H1 (cell line): ENCODE measurements around the gene MTR. TPM values are rescaled to one million over a fixed set of nuclear protein-coding genes. Genes with fewer than 3 reads are reported as not detected.

Experiments
- CTCF ChIA-PET: fragments of 300-600 bp; sonication (Branson Sonifier 250); formaldehyde crosslinking; loops from one replicate; lab custom pipeline; 2021; ENCODE audit not compliant: partially characterized antibody; lab: Charles Lee
- POLR2A ChIA-PET: fragments of 300-600 bp; sonication (Branson Sonifier 250); formaldehyde crosslinking; loops from one replicate; lab custom pipeline; 2021; ENCODE audit warnings: inconsistent platforms; ENCODE audit not compliant: partially characterized antibody; lab: Charles Lee
- DNase-seq, 2 experiments: peaks; one replicate each; pipeline versions ENCODE4 v3.0.0 to v3.0.0-alpha.2; 2010 to 2022; ENCODE audit warnings: low spot score in 2 of 2, low read depth in 1 of 2, mixed read lengths in 1 of 2
- FAIRE-seq: peaks from 2 replicates; lab custom pipeline; 2011; peaks lifted over from hg19 to GRCh38; lab: Jason Lieb, UNC
- H2AFZ ChIP-seq: 2 replicates; pipeline ENCODE4 v1.8.1; 2012; ENCODE audit warnings: low read length, inconsistent platforms
- H2AK5ac ChIP-seq: 2 replicates; pipeline ENCODE4 v1.6.1; 2013; ENCODE audit warnings: low read depth, low read length
- H2BK120ac ChIP-seq: replicated peaks from 2 replicates; pipeline ENCODE3; 2013; ENCODE audit warnings: low read depth, low read length, inconsistent platforms
- H2BK12ac ChIP-seq: 2 replicates; pipeline ENCODE4 v1.6.1; 2013; ENCODE audit warnings: low read depth, low read length
- H2BK15ac ChIP-seq: 2 replicates; pipeline ENCODE4 v1.6.1; 2013; ENCODE audit warnings: low read length
- H2BK20ac ChIP-seq: 2 replicates; pipeline ENCODE4 v1.6.1; 2013; ENCODE audit warnings: low read length
- H2BK5ac ChIP-seq: 2 replicates; pipeline ENCODE4 v1.6.1; 2013; ENCODE audit warnings: low read depth, low read length
- H3K14ac ChIP-seq: 2 replicates; pipeline ENCODE4 v1.6.1; 2013; ENCODE audit warnings: inconsistent platforms; ENCODE audit not compliant: insufficient read length
- H3K18ac ChIP-seq: 2 replicates; pipeline ENCODE4 v1.6.1; 2013; ENCODE audit warnings: low read length; ENCODE audit errors: extremely low read depth
- H3K23ac ChIP-seq: 2 replicates; pipeline ENCODE4 v1.6.1; 2013; ENCODE audit warnings: inconsistent platforms; ENCODE audit not compliant: insufficient read length
- H3K23me2 ChIP-seq: 2 replicates; pipeline ENCODE4 v1.6.1; 2013; ENCODE audit warnings: low read depth, low read length
- H3K27ac ChIP-seq: 2 replicates; pipeline ENCODE4 v1.6.1; 2011; ENCODE audit warnings: low read depth, low read length, inconsistent platforms
- H3K27me3 ChIP-seq, 4 experiments: replicated peaks in 1 of 4; 1 replicate in 1 of 4; 2 replicates in 3 of 4; pipeline versions ENCODE4 v1.6.1 to v1.8.1; 2011 to 2013; ENCODE audit warnings: low read length in 3 of 4, mild to moderate bottlenecking in 3 of 4, inconsistent platforms in 2 of 4, mixed read lengths in 2 of 4, moderate library complexity in 1 of 4; ENCODE audit not compliant: control insufficient read depth in 3 of 4, insufficient read depth in 3 of 4; ENCODE audit errors: extremely low read depth in 1 of 4
- H3K36me3 ChIP-seq, 4 experiments: 2 replicates each; pipeline versions ENCODE4 v1.6.1 to v1.8.1; 2011 to 2013; ENCODE audit warnings: mild to moderate bottlenecking in 4 of 4, low read length in 3 of 4, moderate library complexity in 2 of 4, control low read depth in 1 of 4, inconsistent platforms in 1 of 4; ENCODE audit not compliant: insufficient read depth in 4 of 4, control insufficient read depth in 2 of 4
- H3K4ac ChIP-seq: replicated peaks from 2 replicates; pipeline ENCODE3; 2013; ENCODE audit warnings: low read length, low read depth, mixed read lengths, inconsistent platforms; ENCODE audit not compliant: insufficient read length
- H3K4me1 ChIP-seq, 4 experiments: replicated peaks in 1 of 4; 1 replicate in 1 of 4; 2 replicates in 3 of 4; pipeline versions ENCODE4 v1.6.1 to v1.8.1; 2011 to 2013; ENCODE audit warnings: low read length in 3 of 4, inconsistent platforms in 2 of 4, mixed read lengths in 1 of 4; ENCODE audit not compliant: insufficient read depth in 4 of 4, control insufficient read depth in 3 of 4
- H3K4me2 ChIP-seq, 2 experiments: 2 replicates each; pipeline versions ENCODE4 v1.6.1 to v1.8.1; 2011 to 2013; ENCODE audit warnings: low read depth in 2 of 2, low read length in 2 of 2, control low read depth in 1 of 2, inconsistent platforms in 1 of 2, mild to moderate bottlenecking in 1 of 2; ENCODE audit not compliant: insufficient read depth in 1 of 2
- H3K4me3 ChIP-seq, 4 experiments: fragments of 200-600, 300-600 bp in 1 of 4; sonication (generic), shearing (Covaris generic), sonication (Bioruptor Twin) in 1 of 4; 2 replicates each; pipeline versions ENCODE4 v1.5.1 to v1.8.1; 2011 to 2016; ENCODE audit warnings: low read length in 4 of 4, low read depth in 3 of 4, control low read depth in 2 of 4, inconsistent platforms in 2 of 4, mild to moderate bottlenecking in 2 of 4, mixed read lengths in 1 of 4, moderate library complexity in 1 of 4; ENCODE audit not compliant: insufficient read depth in 2 of 4; ENCODE audit errors: extremely low read depth in 1 of 4
- H3K56ac ChIP-seq: replicated peaks from 2 replicates; pipeline ENCODE3; 2013; ENCODE audit warnings: low read depth, mild to moderate bottlenecking, mixed read lengths, low read length, inconsistent platforms; ENCODE audit not compliant: insufficient read length
- H3K79me1 ChIP-seq: 2 replicates; pipeline ENCODE4 v1.6.1; 2013; ENCODE audit warnings: low read depth, low read length, control low read depth
- H3K79me2 ChIP-seq, 2 experiments: 2 replicates each; pipeline versions ENCODE4 v1.6.1 to v1.8.1; 2012 to 2013; ENCODE audit warnings: low read length in 2 of 2, mild to moderate bottlenecking in 2 of 2, inconsistent platforms in 1 of 2; ENCODE audit not compliant: insufficient read depth in 2 of 2, control insufficient read depth in 1 of 2
- H3K9ac ChIP-seq, 4 experiments: replicated peaks in 1 of 4; 1 replicate in 1 of 4; 2 replicates in 3 of 4; pipeline versions ENCODE4 v1.6.1 to v1.8.1; 2011 to 2013; ENCODE audit warnings: low read depth in 3 of 4, low read length in 3 of 4, control low read depth in 2 of 4, mild to moderate bottlenecking in 2 of 4, moderate library complexity in 2 of 4, inconsistent platforms in 1 of 4; ENCODE audit errors: extremely low read depth in 1 of 4
- H3K9me3 ChIP-seq, 2 experiments: 2 replicates each; pipeline versions ENCODE4 v1.6.1 to v1.8.1; 2012 to 2013; ENCODE audit warnings: mild to moderate bottlenecking in 2 of 2, moderate library complexity in 2 of 2, control low read depth in 1 of 2, inconsistent platforms in 1 of 2, low read depth in 1 of 2, low read length in 1 of 2, mixed read lengths in 1 of 2; ENCODE audit not compliant: insufficient read depth in 2 of 2
- H4K20me1 ChIP-seq, 2 experiments: replicated peaks in 1 of 2; 2 replicates each; pipeline versions ENCODE3 to v1.8.1; 2011 to 2013; ENCODE audit warnings: inconsistent platforms in 2 of 2, low read length in 2 of 2, mild to moderate bottlenecking in 1 of 2; ENCODE audit not compliant: insufficient read depth in 2 of 2, control insufficient read depth in 1 of 2
- H4K5ac ChIP-seq: 2 replicates; pipeline ENCODE4 v1.6.1; 2013; ENCODE audit warnings: low read length, low read depth, mixed read lengths, inconsistent platforms; ENCODE audit not compliant: insufficient read length
- H4K8ac ChIP-seq: 2 replicates; pipeline ENCODE4 v1.8.0; 2013; ENCODE audit warnings: mild to moderate bottlenecking, moderate library complexity, low read length, inconsistent platforms; ENCODE audit not compliant: insufficient read depth; ENCODE audit errors: extremely low read depth
- H4K91ac ChIP-seq: replicated peaks from 2 replicates; pipeline ENCODE3; 2013; ENCODE audit warnings: low read length, mixed read lengths, inconsistent platforms; ENCODE audit not compliant: insufficient read length
- ASH2L ChIP-seq: fragments of 200-600, 300-600 bp; sonication (generic); IDR thresholded peaks from one replicate; pipeline ENCODE4 v1.7.1; 2017; ENCODE audit warnings: low read length
- BACH1 ChIP-seq: IDR thresholded peaks from 2 replicates; pipeline ENCODE4 v1.6.1; 2012; ENCODE audit warnings: low read length, improper control_type of control experiment
- BCL11A ChIP-seq, 2 experiments: IDR thresholded peaks; one replicate each; pipeline ENCODE4 v1.6.1; 2011; ENCODE audit warnings: low read depth in 2 of 2, low read length in 2 of 2, mild to moderate bottlenecking in 2 of 2
- CEBPB ChIP-seq: IDR thresholded peaks from 2 replicates; pipeline ENCODE4 v1.6.1; 2012; ENCODE audit warnings: low read depth, low read length
- CTBP2 ChIP-seq: IDR thresholded peaks from 2 replicates; pipeline ENCODE4 v1.7.0; 2011; ENCODE audit warnings: borderline replicate concordance, mild to moderate bottlenecking, moderate library complexity, mixed read lengths, low read length; ENCODE audit not compliant: insufficient read depth, insufficient read length
- HDAC2 ChIP-seq, 2 experiments: fragments of 300-600 bp in 1 of 2; sonication (generic) in 1 of 2; IDR thresholded peaks; 2 replicates each; pipeline ENCODE4 v1.6.1; 2011 to 2012; ENCODE audit warnings: low read depth in 2 of 2, low read length in 2 of 2, mild to moderate bottlenecking in 2 of 2, moderate library complexity in 2 of 2, borderline replicate concordance in 1 of 2, inconsistent platforms in 1 of 2
- JUND ChIP-seq: IDR thresholded peaks from 2 replicates; pipeline ENCODE4 v1.6.1; 2011; ENCODE audit warnings: mild to moderate bottlenecking, improper control_type of control experiment, low read length
- RBBP5 ChIP-seq: IDR thresholded peaks from 2 replicates; pipeline ENCODE4 v1.7.1; 2012; ENCODE audit warnings: low read depth, mild to moderate bottlenecking, inconsistent platforms, low read length, moderate library complexity, borderline replicate concordance
- WGBS, 2 experiments: shearing (Covaris generic) in 1 of 2; methylation state at CpG; one replicate each; pipeline versions ENCODE4 v1.1.6 to v1.1.7; 2013 to 2015; ENCODE audit warnings: low lambda C conversion rate in 2 of 2, mixed read lengths in 2 of 2, inconsistent platforms in 1 of 2, low coverage in 1 of 2, missing lambda C conversion rate in 1 of 2; ENCODE audit not compliant: insufficient replicate concordance in 2 of 2, insufficient coverage in 1 of 2, insufficient read length in 1 of 2; ENCODE audit errors: extremely low coverage in 1 of 2, missing lambda C conversion rate in 1 of 2; 5-methylcytosine and 5-hydroxymethylcytosine counted together
- polyA plus RNA-seq, 7 experiments: library from polyadenylated mRNA; depleted of rRNA in 3 of 7; stranded (reverse) in 5 of 7; unstranded in 2 of 7; fragments of >200 nt in 5 of 7; fragments of 200-250 nt in 2 of 7; gene quantifications; 1 replicate in 5 of 7; 2 replicates in 1 of 7; 4 replicates in 1 of 7; pipeline versions ENCODE4 v1.2.1 to v1.2.3, GENCODE V29; 2011 to 2013; ENCODE audit warnings: missing spikeins in 2 of 7, mixed read lengths in 2 of 7
- total RNA-seq: library from RNA; stranded (reverse); fragmentation: NEBNext Ultra II Directional; extraction: Animal tissue kit (Norgen Biotek cat#: 25700); gene quantifications from 2 replicates; pipeline ENCODE4 v1.2.1, GENCODE V29; 2021
- TF ChIP-seq, protein P1 (sequence below): IDR thresholded peaks from 2 replicates; pipeline ENCODE4 v1.6.1; 2011; ENCODE audit warnings: low read depth, mild to moderate bottlenecking, low read length; ENCODE audit not compliant: insufficient read depth

The MTR gene
- total and polyA plus RNA-seq, 2 of the 8 experiments (the other 6 are each of a cell fraction or from before 2014, with no cell fraction given), result 4.8 to 27.4 TPM

DNA sequence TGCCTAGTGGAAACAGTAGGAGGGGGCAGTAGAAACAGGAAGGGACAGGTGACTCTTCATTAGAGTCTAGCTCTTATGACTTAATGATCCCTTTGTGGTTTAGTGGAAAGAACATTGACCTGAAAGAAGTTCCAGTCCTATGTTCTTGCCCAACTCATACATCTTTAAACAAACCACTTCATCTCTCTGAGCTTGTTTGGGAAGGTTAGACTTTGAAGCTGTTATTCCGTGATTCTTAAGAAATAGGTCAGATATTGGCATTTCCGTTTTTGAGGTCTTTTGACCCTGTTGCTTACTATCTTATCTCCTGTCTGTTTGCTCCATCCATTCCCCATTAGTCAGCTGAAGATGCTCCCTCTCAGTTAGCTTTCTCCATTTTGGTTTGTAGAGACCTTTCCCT lies 38.5 kb downstream of the MTR start:
- H3K79me2 ChIP-seq, result no peaks in the 10 kb centered on the region
- H3K23me2 ChIP-seq, result no peaks in the 10 kb centered on the region
- H2BK15ac ChIP-seq, result no peak overlapping the region
- ChIA-PET POLR2A (no interaction called here), CTCF (interaction anchor here (0.6 kb wide), 1 partner anchor 264 kb away, joined by 3 read pairs; no protein-coding TSS in a partner anchor)
- no peak overlapping the region for H4K5ac ChIP-seq
- FAIRE-seq (no peak), DNase-seq (no peak)
- H3K56ac ChIP-seq, result no peak overlapping the region
- H3K27ac ChIP-seq, result no peak overlapping the region
- H3K9me3 ChIP-seq, result no peaks in the 10 kb centered on the region
- no peak overlapping the region for H2BK12ac ChIP-seq
- no peak overlapping the region for H3K4me3 ChIP-seq
- no peaks in the 10 kb centered on the region for H3K4me1 ChIP-seq
- no peak overlapping the region for H2BK120ac ChIP-seq
- no peak for TF ChIP-seq HDAC2 (IDR thresholded peaks at IDR 0.05; ENCODE audit: borderline replicate concordance in 1 of 2, low read depth in 2 of 2, low read length in 2 of 2)
- no peak for TF ChIP-seq ASH2L
- TF ChIP-seq BACH1, result no peak
- TF ChIP-seq RBBP5, result no peak
- TF ChIP-seq BCL11A (IDR thresholded peaks at IDR 0.05; ENCODE audit: low read depth in 2 of 2, low read length in 2 of 2), result no peak
- TF ChIP-seq, protein P1, sequence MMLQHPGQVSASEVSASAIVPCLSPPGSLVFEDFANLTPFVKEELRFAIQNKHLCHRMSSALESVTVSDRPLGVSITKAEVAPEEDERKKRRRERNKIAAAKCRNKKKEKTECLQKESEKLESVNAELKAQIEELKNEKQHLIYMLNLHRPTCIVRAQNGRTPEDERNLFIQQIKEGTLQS, result no peak
- TF ChIP-seq CEBPB, result no peak
- no peak for TF ChIP-seq CTBP2
- no peak for TF ChIP-seq JUND
- no peak overlapping the region for H2AK5ac ChIP-seq
- H3K14ac ChIP-seq, result no peak overlapping the region
- H2BK5ac ChIP-seq, result no peak overlapping the region
- H3K9ac ChIP-seq, result no peak overlapping the region
- H3K79me1 ChIP-seq, result no peaks in the 10 kb centered on the region
- H3K27me3 ChIP-seq, result no peaks in the 10 kb centered on the region
- H4K8ac ChIP-seq, result no peak overlapping the region
- 84% methylated on average over 2 of the region's 2 CpGs; no CpG with 5 or more reads in 1 of the 2 experiments for WGBS, 2 experiments
- H4K91ac ChIP-seq, result no peak overlapping the region
- no peak overlapping the region for H3K4ac ChIP-seq
- H3K18ac ChIP-seq, result no peak overlapping the region
- no peaks in the 10 kb centered on the region for H4K20me1 ChIP-seq
- H3K23ac ChIP-seq, result no peak overlapping the region
- H3K4me2 ChIP-seq, result no peak overlapping the region
- no peak overlapping the region for H2BK20ac ChIP-seq
- peaks cover 2 to 50% (median 24%) of the 10 kb centered on the region in 4 experiments for H3K36me3 ChIP-seq
- H2AFZ ChIP-seq, result no peak overlapping the region
